Erythroblast (primary cell): ENCODE data around the gene DRC7.

Source experiments
- GATA1 ChIP-seq: IDR thresholded peaks from 2 replicates; pipeline ENCODE4 v1.6.1; 2011; ENCODE audit warnings: low read depth, mild to moderate bottlenecking, control low read depth, low read length, moderate library complexity
- POLR2A ChIP-seq: IDR thresholded peaks from 2 replicates; pipeline ENCODE4 v1.6.1; 2011; ENCODE audit warnings: mild to moderate bottlenecking, low read length

DNA sequence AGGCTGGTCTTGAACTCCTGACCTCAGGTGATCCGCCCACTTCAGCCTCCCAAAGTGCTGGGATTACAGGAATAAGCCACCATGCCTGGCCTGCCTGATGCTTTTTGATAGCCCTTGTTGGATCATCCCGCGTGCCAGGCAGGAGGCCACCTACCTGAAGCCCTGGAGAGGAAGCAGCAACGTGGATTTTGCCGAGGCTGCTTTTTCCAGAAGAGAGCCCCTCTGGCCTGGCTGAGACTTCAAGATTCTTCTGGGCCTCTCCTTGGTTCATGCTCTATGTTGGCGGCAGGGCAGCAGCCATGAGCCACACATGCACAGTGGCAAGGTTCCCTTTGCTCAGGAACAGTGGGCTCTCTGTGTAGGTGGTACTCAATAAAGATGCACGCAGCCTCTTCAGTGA is 52.5 kb downstream of the DRC7 start:
- TF ChIP-seq POLR2A (no peak), GATA1 (no peak)
